Measurements from ENCODE around the gene FAM241B. TPM values are rescaled to one million over a fixed set of nuclear protein-coding genes. Genes with fewer than 3 reads are reported as not detected.

The FAM241B gene
- total RNA-seq, 4 donors from 2014 or later = 0.35 to 5.4 TPM; not detected in 2

GRCh38 chr10:69647819-69648218 lies 17.8 kb downstream of the FAM241B start:
- H3K27me3 ChIP-seq = no peaks in the 10 kb centered on the region

GRCh38 chr10:69648461-69648860 lies 18.4 kb downstream of the FAM241B start:
- H3K4me1 ChIP-seq = no peaks in the 10 kb centered on the region
- intact Hi-C loops (cut with DNase I; ENCODE audit: low total_unique reads) = no loop called here
- TF ChIP-seq POLR2A (IDR thresholded peaks at IDR 0.05) = no peak
- TF ChIP-seq CTCF (IDR thresholded peaks at IDR 0.05) = no peak
- H3K27me3 ChIP-seq = no peaks in the 10 kb centered on the region
- no peaks in the 10 kb centered on the region for H3K9me3 ChIP-seq
- no peak overlapping the region for H3K27ac ChIP-seq
- no peaks in the 10 kb centered on the region for H3K36me3 ChIP-seq
- no peak for DNase-seq
- no peak overlapping the region for H3K4me3 ChIP-seq

More at GRCh38 chr10:69647819-69648218, 17.8 kb downstream of the FAM241B start:
- Histone ChIP-seq H3K4me1 (no peaks in the 10 kb centered on the region), H3K27ac (no peak overlapping the region), H3K36me3 (no peaks in the 10 kb centered on the region), H3K9me3 (no peaks in the 10 kb centered on the region), H3K4me3 (no peak overlapping the region)
- intact Hi-C loops (cut with DNase I; ENCODE audit: low total_unique reads) = no loop called here
- no peak for TF ChIP-seq POLR2A (IDR thresholded peaks at IDR 0.05)
- no peak for TF ChIP-seq CTCF (IDR thresholded peaks at IDR 0.05)
- DNase-seq = no peak

GRCh38 chr10:69649786-69650550 lies 19.9 kb downstream of the FAM241B start:
- intact Hi-C loops (cut with DNase I; ENCODE audit: low total_unique reads) = no loop called here
- no peaks in the 10 kb centered on the region for H3K36me3 ChIP-seq
- H3K27me3 ChIP-seq = no peaks in the 10 kb centered on the region
- H3K4me3 ChIP-seq = no peak overlapping the region
- no peaks in the 10 kb centered on the region for H3K4me1 ChIP-seq
- no peak overlapping the region for H3K27ac ChIP-seq
- DNase-seq = no peak
- TF ChIP-seq CTCF (IDR thresholded peaks at IDR 0.05) (no peak), POLR2A (IDR thresholded peaks at IDR 0.05) (no peak)
- no peaks in the 10 kb centered on the region for H3K9me3 ChIP-seq

- H3K9me3 ChIP-seq = no peaks in the 10 kb centered on the region
- no peak for DNase-seq
- no peaks in the 10 kb centered on the region for H3K27me3 ChIP-seq
- intact Hi-C loops (cut with DNase I; ENCODE audit: low total_unique reads) = no loop called here
- H3K27ac ChIP-seq = no peak overlapping the region
- no peak overlapping the region for H3K4me3 ChIP-seq
- no peaks in the 10 kb centered on the region for H3K4me1 ChIP-seq
- TF ChIP-seq CTCF (IDR thresholded peaks at IDR 0.05) = no peak
- no peak for TF ChIP-seq POLR2A (IDR thresholded peaks at IDR 0.05)
- no peaks in the 10 kb centered on the region for H3K36me3 ChIP-seq
Observed at GRCh38 chr10:69650589-69651261, 20.7 kb downstream of the FAM241B start.

GRCh38 chr10:69651362-69651761 lies 21.3 kb downstream of the FAM241B start:
- Histone ChIP-seq H3K27me3 (no peaks in the 10 kb centered on the region), H3K4me1 (no peaks in the 10 kb centered on the region), H3K4me3 (no peak overlapping the region), H3K36me3 (no peaks in the 10 kb centered on the region), H3K9me3 (no peaks in the 10 kb centered on the region), H3K27ac (no peak overlapping the region)
- DNase-seq = no peak
- TF ChIP-seq CTCF (IDR thresholded peaks at IDR 0.05) (no peak), POLR2A (IDR thresholded peaks at IDR 0.05) (no peak)
- intact Hi-C loops (cut with DNase I; ENCODE audit: low total_unique reads) = no loop called here

All from uterus (tissue), 4 donors.